Astrocyte (in vitro differentiated cells and primary cell): ENCODE data around the gene COL16A1. TPM values are rescaled to one million over a fixed set of nuclear protein-coding genes. Genes with fewer than 3 reads are reported as not detected.

Experiments used
- DNase-seq: peaks from one replicate; pipeline ENCODE4 v3.0.0-alpha.2; 2010; ENCODE audit warnings: low read depth
- FAIRE-seq: peaks from 2 replicates; lab custom pipeline; 2011; peaks lifted over from hg19 to GRCh38; lab: Jason Lieb, UNC
- H2AFZ ChIP-seq: 2 replicates; pipeline ENCODE4 v1.6.0; 2012; ENCODE audit warnings: low read depth, low read length, inconsistent platforms
- H3K27ac ChIP-seq: 2 replicates; pipeline ENCODE4 v1.5.1; 2011; ENCODE audit warnings: low read depth, low read length, inconsistent platforms
- H3K27me3 ChIP-seq: 2 replicates; pipeline ENCODE4 v1.6.0; 2011; ENCODE audit warnings: low read length, inconsistent platforms; ENCODE audit not compliant: insufficient read depth
- H3K36me3 ChIP-seq: 2 replicates; pipeline ENCODE4 v1.5.1; 2011; ENCODE audit warnings: low read length, inconsistent platforms; ENCODE audit not compliant: insufficient read depth
- H3K4me1 ChIP-seq: 2 replicates; pipeline ENCODE4 v1.5.1; 2011; ENCODE audit warnings: low read length, inconsistent platforms; ENCODE audit not compliant: insufficient read depth
- H3K4me2 ChIP-seq: 2 replicates; pipeline ENCODE4 v1.6.0; 2012; ENCODE audit warnings: low read length, inconsistent platforms
- H3K4me3 ChIP-seq: 2 replicates; pipeline ENCODE4 v1.5.1; 2011; ENCODE audit warnings: low read depth, mild to moderate bottlenecking, low read length, inconsistent platforms; ENCODE audit not compliant: insufficient read depth
- H3K79me2 ChIP-seq: 2 replicates; pipeline ENCODE4 v1.6.0; 2012; ENCODE audit warnings: mild to moderate bottlenecking, low read length, inconsistent platforms; ENCODE audit not compliant: insufficient read depth
- H3K9ac ChIP-seq: 2 replicates; pipeline ENCODE4 v1.6.0; 2012; ENCODE audit warnings: mild to moderate bottlenecking, low read length, inconsistent platforms
- H3K9me3 ChIP-seq: 2 replicates; pipeline ENCODE4 v1.5.1; 2012; ENCODE audit warnings: low read depth, mild to moderate bottlenecking, low read length, inconsistent platforms; ENCODE audit not compliant: insufficient read depth
- H4K20me1 ChIP-seq: 2 replicates; pipeline ENCODE4 v1.6.0; 2012; ENCODE audit warnings: low read length, inconsistent platforms; ENCODE audit not compliant: insufficient read depth
- H3K27ac Mint-ChIP-seq: one replicate; pipeline ENCODE4 v1.8.0; 2021; ENCODE audit warnings: mild to moderate bottlenecking, mixed read lengths; ENCODE audit not compliant: unreplicated experiment
- H3K27me3 Mint-ChIP-seq: one replicate; pipeline ENCODE4 v1.8.0; 2021; ENCODE audit warnings: low read depth, mixed read lengths; ENCODE audit not compliant: unreplicated experiment
- H3K36me3 Mint-ChIP-seq: one replicate; pipeline ENCODE4 v1.8.0; 2021; ENCODE audit warnings: low read depth, mixed read lengths; ENCODE audit not compliant: unreplicated experiment
- H3K4me1 Mint-ChIP-seq: one replicate; pipeline ENCODE4 v1.8.0; 2021; ENCODE audit warnings: low read depth, mixed read lengths; ENCODE audit not compliant: unreplicated experiment
- H3K4me3 Mint-ChIP-seq: one replicate; pipeline ENCODE4 v1.8.0; 2021; ENCODE audit warnings: mild to moderate bottlenecking, moderate library complexity, mixed read lengths; ENCODE audit not compliant: unreplicated experiment
- H3K9me3 Mint-ChIP-seq: one replicate; pipeline ENCODE4 v1.8.0; 2021; ENCODE audit warnings: mild to moderate bottlenecking, mixed read lengths; ENCODE audit not compliant: unreplicated experiment
- EZH2 ChIP-seq: IDR thresholded peaks from 2 replicates; pipeline ENCODE4 v1.6.1; 2012; ENCODE audit warnings: mild to moderate bottlenecking, low read length, inconsistent platforms; ENCODE audit not compliant: insufficient read depth
- total RNA-seq: library from RNA; stranded (reverse); gene quantifications from 2 replicates; pipeline ENCODE4 v1.2.1, GENCODE V29; 2021
- TF ChIP-seq, protein P1 (sequence below): IDR thresholded peaks from 2 replicates; pipeline ENCODE4 v1.5.1; 2011; ENCODE audit warnings: low read depth, mild to moderate bottlenecking, inconsistent platforms, low read length, moderate library complexity; ENCODE audit not compliant: insufficient read depth

Gene COL16A1
- total RNA-seq, 1 donor from 2014 or later, result 42.9 TPM

GRCh38 chr1:31655104-31655503, 48.7 kb downstream of the COL16A1 start:
- no peaks in the 10 kb centered on the region for H3K27me3 ChIP-seq
- no peak for TF ChIP-seq EZH2
- TF ChIP-seq, protein P1, sequence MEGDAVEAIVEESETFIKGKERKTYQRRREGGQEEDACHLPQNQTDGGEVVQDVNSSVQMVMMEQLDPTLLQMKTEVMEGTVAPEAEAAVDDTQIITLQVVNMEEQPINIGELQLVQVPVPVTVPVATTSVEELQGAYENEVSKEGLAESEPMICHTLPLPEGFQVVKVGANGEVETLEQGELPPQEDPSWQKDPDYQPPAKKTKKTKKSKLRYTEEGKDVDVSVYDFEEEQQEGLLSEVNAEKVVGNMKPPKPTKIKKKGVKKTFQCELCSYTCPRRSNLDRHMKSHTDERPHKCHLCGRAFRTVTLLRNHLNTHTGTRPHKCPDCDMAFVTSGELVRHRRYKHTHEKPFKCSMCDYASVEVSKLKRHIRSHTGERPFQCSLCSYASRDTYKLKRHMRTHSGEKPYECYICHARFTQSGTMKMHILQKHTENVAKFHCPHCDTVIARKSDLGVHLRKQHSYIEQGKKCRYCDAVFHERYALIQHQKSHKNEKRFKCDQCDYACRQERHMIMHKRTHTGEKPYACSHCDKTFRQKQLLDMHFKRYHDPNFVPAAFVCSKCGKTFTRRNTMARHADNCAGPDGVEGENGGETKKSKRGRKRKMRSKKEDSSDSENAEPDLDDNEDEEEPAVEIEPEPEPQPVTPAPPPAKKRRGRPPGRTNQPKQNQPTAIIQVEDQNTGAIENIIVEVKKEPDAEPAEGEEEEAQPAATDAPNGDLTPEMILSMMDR, result no peak
- Mint-ChIP-seq H3K9me3 (peaks cover 2% of the 10 kb centered on the region), H3K27me3 (peaks cover 15% of the 10 kb centered on the region), H3K4me3 (no peak overlapping the region), H3K4me1 (peaks cover 9% of the 10 kb centered on the region), H3K27ac (no peak overlapping the region), H3K36me3 (peaks cover 27% of the 10 kb centered on the region)
- FAIRE-seq (no peak), DNase-seq (no peak)
- H4K20me1 ChIP-seq, result no peaks in the 10 kb centered on the region
- no peak overlapping the region for H3K27ac ChIP-seq
- H3K4me3 ChIP-seq, result no peak overlapping the region
- H3K9me3 ChIP-seq, result no peaks in the 10 kb centered on the region
- peaks cover 6% of the 10 kb centered on the region for H3K36me3 ChIP-seq
- no peak overlapping the region for H3K4me2 ChIP-seq
- H3K4me1 ChIP-seq, result peaks cover 8% of the 10 kb centered on the region
- no peak overlapping the region for H3K9ac ChIP-seq
- H3K79me2 ChIP-seq, result no peaks in the 10 kb centered on the region
- H2AFZ ChIP-seq, result no peak overlapping the region

- no peak overlapping the region for H2AFZ ChIP-seq
- Mint-ChIP-seq H3K9me3 (peaks cover 2% of the 10 kb centered on the region), H3K4me3 (no peak overlapping the region), H3K4me1 (peaks cover 6% of the 10 kb centered on the region), H3K36me3 (peaks cover 29% of the 10 kb centered on the region), H3K27me3 (peaks cover 15% of the 10 kb centered on the region), H3K27ac (no peak overlapping the region)
- no peak for FAIRE-seq
- no peak overlapping the region for H3K27ac ChIP-seq
- H3K27me3 ChIP-seq, result no peaks in the 10 kb centered on the region
- peaks cover 8% of the 10 kb centered on the region for H3K4me1 ChIP-seq
- no peaks in the 10 kb centered on the region for H4K20me1 ChIP-seq
- no peak for DNase-seq
- TF ChIP-seq, protein P1, result no peak
- TF ChIP-seq EZH2, result no peak
- no peaks in the 10 kb centered on the region for H3K9me3 ChIP-seq
- H3K4me2 ChIP-seq, result no peak overlapping the region
- no peak overlapping the region for H3K4me3 ChIP-seq
- no peak overlapping the region for H3K9ac ChIP-seq
- peaks cover 4% of the 10 kb centered on the region for H3K36me3 ChIP-seq
- no peaks in the 10 kb centered on the region for H3K79me2 ChIP-seq
Observed at GRCh38 chr1:31654474-31654776, 49.4 kb downstream of the COL16A1 start.

GRCh38 chr1:31653717-31654473, 49.9 kb downstream of the COL16A1 start:
- H3K9me3 Mint-ChIP-seq, result peaks cover 2% of the 10 kb centered on the region
- no peaks in the 10 kb centered on the region for H3K27me3 ChIP-seq
- H3K27me3 Mint-ChIP-seq, result peaks cover 15% of the 10 kb centered on the region
- no peak overlapping the region for H3K4me2 ChIP-seq
- H3K36me3 Mint-ChIP-seq, result peaks cover 29% of the 10 kb centered on the region
- no peaks in the 10 kb centered on the region for H3K79me2 ChIP-seq
- peaks cover 4% of the 10 kb centered on the region for H3K36me3 ChIP-seq
- DNase-seq, result no peak
- no peak overlapping the region for H3K9ac ChIP-seq
- no peak for TF ChIP-seq EZH2
- TF ChIP-seq, protein P1, result no peak
- H2AFZ ChIP-seq, result no peak overlapping the region
- no peak for FAIRE-seq
- H3K9me3 ChIP-seq, result no peaks in the 10 kb centered on the region
- H3K27ac ChIP-seq, result no peak overlapping the region
- H3K4me3 ChIP-seq, result no peak overlapping the region
- H4K20me1 ChIP-seq, result no peaks in the 10 kb centered on the region
- H3K4me3 Mint-ChIP-seq, result no peak overlapping the region
- no peak overlapping the region for H3K27ac Mint-ChIP-seq
- H3K4me1 ChIP-seq, result peaks cover 6% of the 10 kb centered on the region
- H3K4me1 Mint-ChIP-seq, result peaks cover 5% of the 10 kb centered on the region
